ENCODE results near the gene ACTR6. TPM values are rescaled to one million over a fixed set of nuclear protein-coding genes. Genes with fewer than 3 reads are reported as not detected.

The ACTR6 gene
- total and polyA plus RNA-seq, 2 of the 4 experiments (the other 2 are of a cell fraction) = 9.7 to 10.2 TPM

DNA sequence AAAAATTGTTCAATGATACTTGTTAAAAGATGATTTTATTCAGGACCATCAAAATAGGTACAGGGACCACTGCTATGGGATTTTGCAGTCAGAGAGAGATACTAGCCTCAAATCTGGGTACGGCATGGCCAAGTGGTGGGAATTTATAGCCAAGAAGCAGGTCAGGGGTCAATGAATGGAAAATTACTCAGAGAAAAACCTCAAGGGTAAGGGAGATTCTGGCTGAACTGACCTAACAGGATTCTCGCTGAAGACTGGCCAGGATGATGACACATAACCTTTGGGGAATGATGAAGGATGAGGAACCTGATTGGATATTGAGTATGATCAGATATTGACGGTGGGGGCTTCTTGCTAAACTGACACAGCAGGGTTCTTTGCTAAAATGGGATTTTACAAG lies 33.6 kb downstream of the ACTR6 start:
- Histone ChIP-seq H4K20me1 (ENCODE audit: insufficient read depth, low read length) (no peaks in the 10 kb centered on the region), H2AFZ (replicated peaks; ENCODE audit: low read length, poor library complexity) (peak overlapping the region; percentile 17), H4K5ac (ENCODE audit: low read depth, low read length) (no peak overlapping the region), H3K14ac (replicated peaks; ENCODE audit: low read depth, low read length) (no peak overlapping the region), H4K91ac (ENCODE audit: insufficient read depth, low read depth, low read length) (no peak overlapping the region), H3K36me3 (ENCODE audit: control insufficient read depth, insufficient read depth, low read length) (no peaks in the 10 kb centered on the region), H2BK20ac (ENCODE audit: low read depth, low read length) (no peak overlapping the region), H3K27me3 (ENCODE audit: control insufficient read depth, insufficient read depth, low read length) (no peaks in the 10 kb centered on the region), H3K23ac (ENCODE audit: low read depth, low read length) (no peak overlapping the region), H3K56ac (ENCODE audit: extremely low read depth, insufficient read depth, low read length) (0 out of 2 replicates have a peak overlapping the region, but pooled peaks have one; percentile 43), H3K4me3 (ENCODE audit: insufficient read depth, low read depth, low read length) (no peak overlapping the region), H2BK15ac (ENCODE audit: low read depth, low read length) (no peak overlapping the region), H3K27ac (ENCODE audit: insufficient read depth, low read length) (peak overlapping the region; percentile 46; the same call in 1 of the 2 replicates), H2BK120ac (ENCODE audit: low read depth, low read length) (peak overlapping the region; percentile 51; the same call in 1 of the 2 replicates), H3K9ac (ENCODE audit: low read depth, low read length) (peak overlapping the region; percentile 1), H3K18ac (ENCODE audit: low read depth, low read length) (peak overlapping the region; percentile 7; the same call in 1 of the 2 replicates), H3K9me3 (ENCODE audit: control insufficient read depth, insufficient read depth, low read length) (no peaks in the 10 kb centered on the region), H2BK5ac (ENCODE audit: low read depth, low read length, poor library complexity, severe bottlenecking) (peak overlapping the region; percentile 51), H3K4ac (ENCODE audit: low read depth, low read length) (no peak overlapping the region), H2AK5ac (ENCODE audit: low read depth, low read length) (no peak overlapping the region), H4K8ac (ENCODE audit: low read depth in 2 of 2, low read length in 2 of 2) (peak overlapping the region in 1 of 2 experiments; percentile 47; a peak in 1 of 4 replicates), H2AK9ac (replicated peaks; ENCODE audit: low read depth, low read length, poor library complexity) (peak overlapping the region; percentile 33), H3K9me1 (ENCODE audit: insufficient read depth, low read length) (no peaks in the 10 kb centered on the region), H3K79me1 (ENCODE audit: low read depth in 1 of 2, low read length in 2 of 2) (no peaks in the 10 kb centered on the region), H3K4me2 (ENCODE audit: low read depth, low read length) (peak overlapping the region; percentile 73), H3K4me1 (ENCODE audit: control insufficient read depth, insufficient read depth, low read length) (peaks cover 3% of the 10 kb centered on the region)
- in situ Hi-C loops (cut with MboI; ENCODE audit: low sequenced_read_pairs) (no loop called here), dilution Hi-C loops (cut with HindIII; ENCODE audit: low sequenced_read_pairs, unreplicated experiment) (no loop called here), intact Hi-C loops (cut with micrococcal nuclease) (loop anchor here (1.0 to 5.0 kb wide), 5 partner anchors 114 to 498 kb away; no protein-coding TSS in a partner anchor)
- peak; percentile 69 for DNase-seq
- ATAC-seq (ENCODE audit: low read depth) = peak; percentile 64
- WGBS, 2 experiments (ENCODE audit: extremely low coverage in 2 of 2, insufficient read length in 1 of 2) = 25% methylated on average over 2 of the region's 3 CpGs; no CpG with 5 or more reads in 1 of the 2 experiments
- TF ChIP-seq RFX5 (IDR thresholded peaks at IDR 0.05; ENCODE audit: low read depth, low read length) = no peak
- TF ChIP-seq, protein P1, sequence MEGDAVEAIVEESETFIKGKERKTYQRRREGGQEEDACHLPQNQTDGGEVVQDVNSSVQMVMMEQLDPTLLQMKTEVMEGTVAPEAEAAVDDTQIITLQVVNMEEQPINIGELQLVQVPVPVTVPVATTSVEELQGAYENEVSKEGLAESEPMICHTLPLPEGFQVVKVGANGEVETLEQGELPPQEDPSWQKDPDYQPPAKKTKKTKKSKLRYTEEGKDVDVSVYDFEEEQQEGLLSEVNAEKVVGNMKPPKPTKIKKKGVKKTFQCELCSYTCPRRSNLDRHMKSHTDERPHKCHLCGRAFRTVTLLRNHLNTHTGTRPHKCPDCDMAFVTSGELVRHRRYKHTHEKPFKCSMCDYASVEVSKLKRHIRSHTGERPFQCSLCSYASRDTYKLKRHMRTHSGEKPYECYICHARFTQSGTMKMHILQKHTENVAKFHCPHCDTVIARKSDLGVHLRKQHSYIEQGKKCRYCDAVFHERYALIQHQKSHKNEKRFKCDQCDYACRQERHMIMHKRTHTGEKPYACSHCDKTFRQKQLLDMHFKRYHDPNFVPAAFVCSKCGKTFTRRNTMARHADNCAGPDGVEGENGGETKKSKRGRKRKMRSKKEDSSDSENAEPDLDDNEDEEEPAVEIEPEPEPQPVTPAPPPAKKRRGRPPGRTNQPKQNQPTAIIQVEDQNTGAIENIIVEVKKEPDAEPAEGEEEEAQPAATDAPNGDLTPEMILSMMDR (conservative IDR thresholded peaks at IDR 0.05; ENCODE audit: low read depth, low read length) = no peak
- TF ChIP-seq, protein P2, sequence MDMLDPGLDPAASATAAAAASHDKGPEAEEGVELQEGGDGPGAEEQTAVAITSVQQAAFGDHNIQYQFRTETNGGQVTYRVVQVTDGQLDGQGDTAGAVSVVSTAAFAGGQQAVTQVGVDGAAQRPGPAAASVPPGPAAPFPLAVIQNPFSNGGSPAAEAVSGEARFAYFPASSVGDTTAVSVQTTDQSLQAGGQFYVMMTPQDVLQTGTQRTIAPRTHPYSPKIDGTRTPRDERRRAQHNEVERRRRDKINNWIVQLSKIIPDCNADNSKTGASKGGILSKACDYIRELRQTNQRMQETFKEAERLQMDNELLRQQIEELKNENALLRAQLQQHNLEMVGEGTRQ (IDR thresholded peaks at IDR 0.05; ENCODE audit: low read depth, low read length) = no peak
- TF ChIP-seq, protein P3, sequence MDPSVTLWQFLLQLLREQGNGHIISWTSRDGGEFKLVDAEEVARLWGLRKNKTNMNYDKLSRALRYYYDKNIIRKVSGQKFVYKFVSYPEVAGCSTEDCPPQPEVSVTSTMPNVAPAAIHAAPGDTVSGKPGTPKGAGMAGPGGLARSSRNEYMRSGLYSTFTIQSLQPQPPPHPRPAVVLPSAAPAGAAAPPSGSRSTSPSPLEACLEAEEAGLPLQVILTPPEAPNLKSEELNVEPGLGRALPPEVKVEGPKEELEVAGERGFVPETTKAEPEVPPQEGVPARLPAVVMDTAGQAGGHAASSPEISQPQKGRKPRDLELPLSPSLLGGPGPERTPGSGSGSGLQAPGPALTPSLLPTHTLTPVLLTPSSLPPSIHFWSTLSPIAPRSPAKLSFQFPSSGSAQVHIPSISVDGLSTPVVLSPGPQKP (IDR thresholded peaks at IDR 0.05; ENCODE audit: borderline replicate concordance, low read depth, low read length) = no peak
- TF ChIP-seq POLR2A (IDR thresholded peaks at IDR 0.05; ENCODE audit: low read depth, low read length) = no peak
- TF ChIP-seq BHLHE40 (IDR thresholded peaks at IDR 0.05; ENCODE audit: low read depth, low read length) = no peak
- TF ChIP-seq NFE2L2 (IDR thresholded peaks at IDR 0.05; ENCODE audit: low read depth, low read length) = no peak
- no peak for TF ChIP-seq MXI1 (IDR thresholded peaks at IDR 0.05; ENCODE audit: borderline replicate concordance, low read depth, low read length)
- no peak for TF ChIP-seq MAZ (IDR thresholded peaks at IDR 0.05; ENCODE audit: borderline replicate concordance, low read depth, low read length)
- BruUV-seq (replicated peaks) = no TSS peak
- ChIA-PET POLR2A (ENCODE audit: unreplicated experiment) (no interaction called here), CTCF (interaction anchor here (0.8 to 1.4 kb wide), 4 partner anchors 10 to 321 kb away, joined by 3 to 4 read pairs (median 4); no protein-coding TSS in a partner anchor)

Measured in IMR-90 (cell line).